ENCODE measurements around the gene QRSL1. TPM values are rescaled to one million over a fixed set of nuclear protein-coding genes. Genes with fewer than 3 reads are reported as not detected.

Gene QRSL1
- total and polyA plus RNA-seq, 9 of the 15 experiments (the other 6 are each of a cell fraction or from before 2014, with no cell fraction given): 14.6 to 31.5 (median 23.0) TPM

DNA sequence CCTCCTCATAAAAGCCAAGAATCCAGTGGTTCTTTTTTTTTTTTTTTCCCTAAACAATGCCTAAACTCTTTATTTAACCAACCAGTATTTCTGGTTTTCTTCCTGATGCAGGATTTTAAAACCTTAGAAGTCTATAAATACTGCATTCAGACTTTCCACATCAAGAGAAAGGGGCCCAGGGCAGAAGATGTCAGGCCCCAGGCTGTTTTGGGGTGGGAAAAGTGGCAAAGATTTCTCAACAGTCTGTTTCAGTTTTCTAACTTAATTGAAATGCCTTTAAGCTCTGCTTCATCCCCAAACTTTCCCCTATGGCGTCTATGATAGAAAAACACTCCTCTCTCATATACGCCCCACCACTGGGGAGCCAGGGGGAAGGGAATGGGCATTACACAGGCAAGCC, 33.1 kb downstream of the QRSL1 start:
- Histone ChIP-seq H4K20me1 (replicated peaks; ENCODE audit: control insufficient read depth, insufficient read depth, low read length) (no peaks in the 10 kb centered on the region), H3K79me2 (ENCODE audit: control insufficient read depth, insufficient read depth, low read length) (no peaks in the 10 kb centered on the region), H3K4me3 (no peak overlapping the region), H3K27ac (ENCODE audit: extremely low read depth, low read depth, low read length) (no peak overlapping the region), H3K9me3 (replicated peaks; ENCODE audit: control insufficient read depth, insufficient read depth, low read depth, low read length) (no peaks in the 10 kb centered on the region), H3K9ac (ENCODE audit: insufficient read depth in 1 of 2, low read depth in 2 of 2, low read length in 2 of 2) (no peak overlapping the region), H3K4me1 (replicated peaks in 1 of 2; ENCODE audit: control insufficient read depth in 2 of 2, insufficient read depth in 2 of 2, low read length in 2 of 2) (no peaks in the 10 kb centered on the region), H3K9me1 (ENCODE audit: control insufficient read depth, insufficient read depth, low read length) (no peaks in the 10 kb centered on the region), H3K27me3 (ENCODE audit: control insufficient read depth in 2 of 2, insufficient read depth in 2 of 2, low read length in 2 of 2) (no peaks in the 10 kb centered on the region), H2AFZ (ENCODE audit: low read depth, low read length) (no peak overlapping the region), H3K4me2 (ENCODE audit: insufficient read depth, low read length) (no peak overlapping the region), H3K36me3 (ENCODE audit: control insufficient read depth, insufficient read depth, low read length) (peaks cover 59% of the 10 kb centered on the region)
- POLR2A ChIA-PET: no interaction called here
- no peak for TF ChIP-seq MEF2D (tag; conservative IDR thresholded peaks at IDR 0.05; ENCODE audit: low read depth)
- no peak for TF ChIP-seq POLR3G (IDR thresholded peaks at IDR 0.05; ENCODE audit: extremely low read depth, insufficient read length, insufficient replicate concordance)
- TF ChIP-seq, protein P1, sequence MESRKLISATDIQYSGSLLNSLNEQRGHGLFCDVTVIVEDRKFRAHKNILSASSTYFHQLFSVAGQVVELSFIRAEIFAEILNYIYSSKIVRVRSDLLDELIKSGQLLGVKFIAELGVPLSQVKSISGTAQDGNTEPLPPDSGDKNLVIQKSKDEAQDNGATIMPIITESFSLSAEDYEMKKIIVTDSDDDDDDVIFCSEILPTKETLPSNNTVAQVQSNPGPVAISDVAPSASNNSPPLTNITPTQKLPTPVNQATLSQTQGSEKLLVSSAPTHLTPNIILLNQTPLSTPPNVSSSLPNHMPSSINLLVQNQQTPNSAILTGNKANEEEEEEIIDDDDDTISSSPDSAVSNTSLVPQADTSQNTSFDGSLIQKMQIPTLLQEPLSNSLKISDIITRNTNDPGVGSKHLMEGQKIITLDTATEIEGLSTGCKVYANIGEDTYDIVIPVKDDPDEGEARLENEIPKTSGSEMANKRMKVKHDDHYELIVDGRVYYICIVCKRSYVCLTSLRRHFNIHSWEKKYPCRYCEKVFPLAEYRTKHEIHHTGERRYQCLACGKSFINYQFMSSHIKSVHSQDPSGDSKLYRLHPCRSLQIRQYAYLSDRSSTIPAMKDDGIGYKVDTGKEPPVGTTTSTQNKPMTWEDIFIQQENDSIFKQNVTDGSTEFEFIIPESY (CRISPR knock-in tag; IDR thresholded peaks at IDR 0.05): no peak
- no peak for TF ChIP-seq ZNF274 (IDR thresholded peaks at IDR 0.05; ENCODE audit: borderline replicate concordance, low read depth, low read length)
- no peak for TF ChIP-seq POLR2H (tag; IDR thresholded peaks at IDR 0.05; ENCODE audit: low read depth)
- TF ChIP-seq JUNB (CRISPR knock-in tag; conservative IDR thresholded peaks at IDR 0.05): no peak
- no peak for TF ChIP-seq ATF4 (CRISPR knock-in tag; IDR thresholded peaks at IDR 0.05)
- TF ChIP-seq ZFPM2 (CRISPR knock-in tag; IDR thresholded peaks at IDR 0.05): no peak
- TF ChIP-seq, protein P2, sequence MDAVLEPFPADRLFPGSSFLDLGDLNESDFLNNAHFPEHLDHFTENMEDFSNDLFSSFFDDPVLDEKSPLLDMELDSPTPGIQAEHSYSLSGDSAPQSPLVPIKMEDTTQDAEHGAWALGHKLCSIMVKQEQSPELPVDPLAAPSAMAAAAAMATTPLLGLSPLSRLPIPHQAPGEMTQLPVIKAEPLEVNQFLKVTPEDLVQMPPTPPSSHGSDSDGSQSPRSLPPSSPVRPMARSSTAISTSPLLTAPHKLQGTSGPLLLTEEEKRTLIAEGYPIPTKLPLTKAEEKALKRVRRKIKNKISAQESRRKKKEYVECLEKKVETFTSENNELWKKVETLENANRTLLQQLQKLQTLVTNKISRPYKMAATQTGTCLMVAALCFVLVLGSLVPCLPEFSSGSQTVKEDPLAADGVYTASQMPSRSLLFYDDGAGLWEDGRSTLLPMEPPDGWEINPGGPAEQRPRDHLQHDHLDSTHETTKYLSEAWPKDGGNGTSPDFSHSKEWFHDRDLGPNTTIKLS (IDR thresholded peaks at IDR 0.05; ENCODE audit: borderline replicate concordance, low read depth): no peak
- no peak for TF ChIP-seq SMAD4 (CRISPR knock-in tag; conservative IDR thresholded peaks at IDR 0.05)
- no peak for TF ChIP-seq POLR2AphosphoS5 (IDR thresholded peaks at IDR 0.05; ENCODE audit: control insufficient read depth, insufficient read depth, low read depth, low read length)
- TF ChIP-seq PKNOX1 (IDR thresholded peaks at IDR 0.05): no peak
- no peak for TF ChIP-seq EGR1 (conservative IDR thresholded peaks at IDR 0.05)
- TF ChIP-seq, protein P3, sequence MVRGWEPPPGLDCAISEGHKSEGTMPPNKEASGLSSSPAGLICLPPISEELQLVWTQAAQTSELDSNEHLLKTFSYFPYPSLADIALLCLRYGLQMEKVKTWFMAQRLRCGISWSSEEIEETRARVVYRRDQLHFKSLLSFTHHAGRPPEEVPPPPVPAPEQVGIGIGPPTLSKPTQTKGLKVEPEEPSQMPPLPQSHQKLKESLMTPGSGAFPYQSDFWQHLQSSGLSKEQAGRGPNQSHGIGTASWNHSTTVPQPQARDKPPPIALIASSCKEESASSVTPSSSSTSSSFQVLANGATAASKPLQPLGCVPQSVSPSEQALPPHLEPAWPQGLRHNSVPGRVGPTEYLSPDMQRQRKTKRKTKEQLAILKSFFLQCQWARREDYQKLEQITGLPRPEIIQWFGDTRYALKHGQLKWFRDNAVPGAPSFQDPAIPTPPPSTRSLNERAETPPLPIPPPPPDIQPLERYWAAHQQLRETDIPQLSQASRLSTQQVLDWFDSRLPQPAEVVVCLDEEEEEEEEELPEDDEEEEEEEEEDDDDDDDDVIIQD (CRISPR knock-in tag; IDR thresholded peaks at IDR 0.05): no peak
- no peak for TF ChIP-seq ILK (tag; IDR thresholded peaks at IDR 0.05; ENCODE audit: borderline replicate concordance, low read depth)
- no peak for TF ChIP-seq FOXP1 (CRISPR knock-in tag; IDR thresholded peaks at IDR 0.05)
- intact Hi-C loops (cut with micrococcal nuclease) (no loop called here), in situ Hi-C loops (cut with MboI) (no loop called here)
- 96% methylated on average over 2 of the region's 2 CpGs for WGBS (ENCODE audit: insufficient coverage, low coverage, missing lambda C conversion rate)
- ATAC-seq (no peak), FAIRE-seq (no peak), DNase-seq (ENCODE audit: extremely low read depth in 1 of 4, low spot score in 3 of 4) (no peak)
- CTCF ChIA-PET (ENCODE audit: low intra/inter-chr PET ratio): no interaction called here
- no TSS peak for BruUV-seq (replicated peaks)

Measured in K562 (cell line).